ENCODE data around the gene OXNAD1. TPM values are rescaled to one million over a fixed set of nuclear protein-coding genes. Genes with fewer than 3 reads are reported as not detected.

OXNAD1 gene, protein sequence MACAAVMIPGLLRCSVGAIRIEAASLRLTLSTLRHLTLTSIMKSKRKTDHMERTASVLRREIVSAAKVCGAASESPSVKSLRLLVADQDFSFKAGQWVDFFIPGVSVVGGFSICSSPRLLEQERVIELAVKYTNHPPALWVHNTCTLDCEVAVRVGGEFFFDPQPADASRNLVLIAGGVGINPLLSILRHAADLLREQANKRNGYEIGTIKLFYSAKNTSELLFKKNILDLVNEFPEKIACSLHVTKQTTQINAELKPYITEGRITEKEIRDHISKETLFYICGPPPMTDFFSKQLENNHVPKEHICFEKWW
- 76.6 and 78.0 TPM in 2 replicates for total RNA-seq

DNA sequence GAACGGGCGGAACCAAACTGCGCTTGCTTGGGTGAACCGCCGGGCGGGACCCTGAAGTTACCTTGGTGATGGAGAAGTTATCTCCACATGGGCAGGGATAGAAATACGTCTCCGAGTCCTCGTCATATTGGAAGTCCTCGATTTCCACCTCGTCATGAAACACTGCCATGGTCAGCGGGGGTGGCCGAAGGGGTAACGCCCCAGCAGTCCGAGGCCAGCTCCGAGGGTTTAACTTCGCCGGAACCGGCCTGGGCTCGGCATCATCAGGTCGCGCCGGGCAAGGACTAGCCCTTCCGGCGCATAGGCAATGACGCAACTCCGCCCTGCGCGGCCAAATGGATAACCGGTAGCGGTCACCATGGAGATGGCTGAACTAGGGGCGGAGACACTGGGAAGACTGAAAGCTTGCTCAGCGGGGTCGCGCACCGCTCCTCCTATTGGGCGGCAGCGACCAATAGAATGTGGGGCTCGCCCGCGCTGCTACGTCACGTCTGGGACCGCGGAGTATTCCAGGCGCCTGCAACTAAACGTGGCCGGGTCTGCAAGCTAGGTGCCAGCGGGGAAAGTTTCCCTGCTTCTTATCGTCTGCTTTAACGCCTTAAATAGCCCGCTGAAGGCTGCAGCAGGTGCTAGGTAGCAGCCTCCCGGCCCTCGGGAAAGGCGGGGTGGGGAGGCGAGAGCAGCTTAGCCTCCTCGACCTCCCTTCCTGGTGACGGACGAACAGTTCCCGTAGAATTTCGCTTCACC lies at the start of gene OXNAD1, which contains the start of gene DPH3:
TSS of gene OXNAD1 (plus strand) at position 505 of the 747 bp plus-strand sequence. CDS start 5,741 bp downstream, outside the sequence.
TSS of gene DPH3 (minus strand) at position 236 of the 747 bp plus-strand sequence. CDS start at position 169, 67 bp downstream.
- intact Hi-C loops (cut with micrococcal nuclease) = loop anchor here (1.0 to 5.0 kb wide), 21 partner anchors 18 to 1614 kb away; partner anchors contain the start of genes BTD, CAPN7, CCDC174 and HACL1

DNA sequence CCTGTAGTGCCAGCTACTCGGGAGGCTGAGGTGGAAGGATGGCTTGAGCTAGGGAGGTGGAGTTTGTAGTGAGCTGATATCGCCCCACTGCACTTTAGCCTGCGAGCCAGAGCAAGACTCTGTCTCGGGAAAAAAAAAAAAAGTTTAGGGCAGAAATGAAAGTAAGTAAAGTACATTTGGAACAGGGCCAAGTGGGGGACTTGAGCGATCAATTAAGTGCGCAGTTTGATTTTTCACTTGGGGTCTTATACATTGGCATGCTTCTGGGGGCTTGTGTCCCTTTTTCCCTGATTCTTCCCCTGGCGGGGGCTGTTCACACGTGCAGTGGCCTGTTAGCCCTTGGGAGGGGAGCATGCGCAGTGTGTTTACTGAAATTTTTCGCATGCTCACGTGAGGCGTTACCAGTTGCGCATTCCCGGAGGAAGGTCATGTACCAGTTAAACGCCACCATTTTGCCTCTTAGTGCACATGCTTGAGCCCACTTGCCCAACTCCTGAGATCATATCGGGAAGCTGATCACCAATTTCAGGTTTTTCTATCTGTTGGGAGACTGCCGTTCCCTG lies 48.6 kb upstream of the OXNAD1 start:
- intact Hi-C loops (cut with micrococcal nuclease) = no loop called here

DNA sequence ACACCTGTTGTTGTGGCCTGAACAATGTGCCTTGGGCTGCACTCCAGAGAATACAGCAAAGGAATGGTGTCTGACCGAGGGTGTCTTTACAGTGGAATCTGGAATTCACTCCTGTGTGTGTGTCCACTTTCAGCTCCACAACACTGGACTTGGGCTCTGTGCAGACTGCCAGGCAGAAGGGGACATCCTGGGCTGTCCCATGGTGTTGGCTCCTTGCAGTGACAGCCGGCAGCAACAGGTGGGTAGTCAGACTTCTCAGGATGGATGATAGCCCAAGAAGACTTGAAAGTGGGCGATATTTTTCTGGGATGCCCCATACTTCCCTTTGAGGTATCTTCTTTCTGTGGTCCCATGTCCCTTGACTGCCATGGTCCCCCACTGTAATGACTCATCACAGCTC lies 45.2 kb upstream of the OXNAD1 start:
- intact Hi-C loops (cut with micrococcal nuclease) = no loop called here

DNA sequence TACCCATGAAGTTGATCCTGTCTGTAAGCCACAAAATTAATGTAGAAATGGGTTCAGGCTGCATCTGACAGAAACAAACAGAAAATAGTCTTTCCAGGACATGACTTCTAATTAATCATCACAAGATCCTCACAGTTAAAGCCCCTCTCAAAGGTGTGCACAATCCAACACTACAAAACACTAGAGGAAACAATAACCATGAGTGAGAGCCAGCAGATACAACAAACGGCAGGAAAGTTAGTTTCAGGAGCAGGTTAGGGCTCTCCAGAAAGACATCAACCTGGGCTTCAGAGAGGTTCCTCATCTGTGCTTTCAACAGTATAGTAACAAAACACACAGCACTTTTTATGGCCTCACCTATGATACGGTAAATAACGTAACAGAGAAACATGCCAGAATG lies 43.0 kb upstream of the OXNAD1 start:
- intact Hi-C loops (cut with micrococcal nuclease) = no loop called here

DNA sequence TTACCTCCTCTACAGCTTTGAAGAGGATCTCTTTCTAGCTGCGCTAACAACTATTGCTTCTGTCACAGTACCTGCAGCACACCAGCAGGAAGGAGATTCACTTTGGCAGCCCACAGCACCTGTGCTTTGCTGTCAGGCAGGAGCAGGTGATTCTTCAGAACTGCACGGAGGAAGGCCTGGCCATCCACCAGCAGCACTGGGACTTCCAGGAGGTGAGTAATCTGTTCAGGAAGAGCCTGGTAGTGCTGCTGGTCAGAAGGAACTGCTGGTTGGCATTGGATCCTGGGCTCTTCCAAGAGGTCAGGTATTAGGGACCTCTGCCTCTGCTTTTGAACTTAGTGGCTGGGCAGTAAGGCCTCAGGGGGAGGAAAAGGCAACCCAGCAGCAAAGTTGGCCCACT lies 42.5 kb upstream of the OXNAD1 start:
- intact Hi-C loops (cut with micrococcal nuclease) = no loop called here

DNA sequence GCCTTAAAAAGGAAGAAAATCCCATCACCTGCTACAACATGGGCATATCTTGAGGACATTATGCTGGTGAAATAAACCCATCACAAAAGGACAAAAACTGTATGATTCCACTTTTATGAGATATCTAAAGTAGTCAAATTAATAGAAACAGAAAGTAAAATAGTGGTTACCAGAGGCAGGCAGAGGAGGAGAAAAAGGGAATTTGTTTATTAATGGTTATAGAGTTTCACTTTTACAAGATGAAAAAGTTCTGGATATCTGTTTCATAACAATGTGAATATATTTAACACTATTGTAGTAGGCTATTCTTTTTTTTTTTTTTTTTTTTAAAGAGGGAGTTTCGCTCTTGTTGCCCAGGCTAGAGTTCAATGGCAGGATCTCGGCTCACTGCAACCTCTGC lies 40.7 kb upstream of the OXNAD1 start:
- intact Hi-C loops (cut with micrococcal nuclease) = no loop called here

DNA sequence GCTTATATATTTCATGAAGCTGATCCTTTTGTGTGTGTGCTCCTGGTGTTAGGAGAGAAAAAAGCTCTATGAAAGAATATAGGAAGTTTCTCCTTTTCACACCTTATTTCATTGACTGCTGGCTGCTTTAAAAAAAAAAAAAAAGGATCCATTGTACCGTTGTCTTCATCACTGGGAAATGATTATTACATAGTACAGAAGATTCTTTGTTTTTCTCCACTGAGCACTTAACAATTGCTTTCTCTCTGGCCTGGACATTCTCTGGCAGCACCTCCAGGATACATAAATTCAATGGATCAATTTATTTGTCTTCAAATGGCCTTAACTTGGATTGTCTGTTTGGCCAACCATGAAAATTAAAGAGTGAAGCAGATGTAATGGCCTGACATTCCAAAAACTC lies 37.4 kb upstream of the OXNAD1 start:
- intact Hi-C loops (cut with micrococcal nuclease) = no loop called here

DNA sequence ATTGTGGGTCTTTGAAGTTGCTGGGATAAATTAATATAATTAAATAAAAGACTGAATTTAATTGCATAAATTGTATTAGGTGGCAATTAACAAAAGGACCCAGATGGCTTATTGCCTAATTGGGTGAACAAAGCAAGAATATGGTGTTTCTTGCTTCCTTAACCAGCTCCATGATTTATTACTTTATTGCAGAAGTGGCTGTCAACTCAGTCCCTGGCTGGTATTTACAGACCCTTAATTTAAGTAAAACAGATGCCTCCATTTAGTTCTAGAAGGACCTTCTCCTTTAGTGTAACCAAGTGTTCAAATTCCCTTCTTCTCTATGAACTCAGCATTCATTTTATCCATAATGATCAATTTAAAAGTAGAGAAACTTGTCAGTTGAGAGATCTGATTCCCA lies 35.3 kb upstream of the OXNAD1 start:
- intact Hi-C loops (cut with micrococcal nuclease) = no loop called here

DNA sequence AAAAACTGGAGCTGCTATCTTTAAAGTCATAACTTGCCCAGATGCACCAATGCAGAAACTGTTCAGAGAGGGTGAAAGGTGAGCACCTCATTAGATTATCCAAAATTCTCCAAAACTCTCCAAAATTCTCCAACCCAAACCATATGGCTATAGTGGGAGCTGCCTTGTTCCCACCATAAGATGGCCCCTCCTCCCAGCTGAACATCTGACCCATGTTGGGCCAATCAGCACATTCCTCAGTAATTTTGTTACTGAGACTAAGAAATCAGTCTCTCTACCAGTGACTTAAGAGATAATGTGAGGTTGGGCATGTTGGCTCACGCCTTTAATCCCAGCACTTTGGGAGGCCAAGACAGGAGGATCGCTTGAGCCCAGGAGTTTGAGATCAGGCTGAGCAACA lies 33.0 kb upstream of the OXNAD1 start:
- intact Hi-C loops (cut with micrococcal nuclease) = no loop called here

DNA sequence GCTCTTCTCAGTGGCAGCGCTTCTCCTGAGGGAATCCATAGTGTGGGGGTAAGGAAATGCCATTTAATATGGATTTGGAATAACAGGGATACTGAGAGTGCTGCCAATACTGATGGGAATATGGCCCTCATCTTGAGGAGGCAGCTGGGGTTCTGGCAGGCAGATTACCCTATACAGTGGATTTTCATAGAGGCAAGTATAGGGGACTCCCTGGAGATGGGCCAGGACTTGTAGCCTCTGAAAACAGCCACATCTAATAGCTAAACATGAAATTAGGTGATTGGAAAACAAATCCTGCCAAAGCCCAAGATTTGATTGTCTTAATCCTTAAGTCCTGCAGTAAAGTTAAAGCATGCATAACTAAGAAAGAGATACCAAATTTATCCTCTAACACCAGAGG lies 31.2 kb upstream of the OXNAD1 start:
- intact Hi-C loops (cut with micrococcal nuclease) = no loop called here

DNA sequence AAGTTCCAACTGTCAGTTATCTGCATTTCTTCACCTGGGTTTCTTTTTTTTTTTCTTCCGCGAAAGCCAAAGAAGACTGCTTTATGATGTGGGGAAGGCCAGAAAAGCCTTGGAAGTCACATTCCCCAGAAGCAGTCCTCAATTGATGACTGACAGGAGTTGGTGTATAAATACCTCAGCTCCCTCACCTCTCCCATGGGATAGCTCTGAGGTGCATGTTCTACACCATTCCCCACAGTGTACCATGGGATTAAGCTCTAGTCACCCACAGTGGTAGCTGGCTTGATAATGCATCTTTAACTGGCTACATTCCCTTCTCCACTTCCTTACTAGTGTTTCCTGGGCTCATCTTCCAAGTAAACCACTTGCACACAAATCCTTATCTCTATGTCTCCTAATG lies 30.7 kb upstream of the OXNAD1 start:
- intact Hi-C loops (cut with micrococcal nuclease) = no loop called here

DNA sequence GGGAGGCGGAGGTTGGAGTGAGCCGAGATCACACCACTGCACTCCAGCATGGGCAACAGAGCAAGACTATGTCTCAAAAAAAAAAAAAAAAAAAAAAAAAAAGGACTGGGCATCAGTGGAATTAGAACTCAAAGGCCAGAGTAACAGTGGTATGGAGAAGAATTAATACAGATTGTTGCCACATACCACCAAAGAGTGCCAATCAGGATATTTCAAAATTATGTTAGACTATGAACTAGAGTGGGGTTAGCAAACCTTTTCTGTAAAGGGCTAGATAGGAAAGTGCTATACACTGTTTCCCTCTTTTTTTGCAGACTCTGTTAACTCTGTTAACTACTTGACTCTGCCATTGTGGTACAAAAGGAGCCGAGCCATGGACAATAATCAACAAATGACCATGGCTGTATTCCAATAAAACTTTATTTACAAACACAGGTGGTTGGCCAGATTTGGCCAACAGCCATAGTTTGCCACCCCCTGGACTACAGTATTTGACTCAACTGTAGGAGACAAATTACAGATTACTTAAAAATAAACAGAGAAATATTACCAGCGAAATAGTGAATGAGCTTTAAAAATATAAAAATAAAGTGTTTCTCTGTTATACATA lies 28.9 kb upstream of the OXNAD1 start:
- intact Hi-C loops (cut with micrococcal nuclease) = no loop called here

DNA sequence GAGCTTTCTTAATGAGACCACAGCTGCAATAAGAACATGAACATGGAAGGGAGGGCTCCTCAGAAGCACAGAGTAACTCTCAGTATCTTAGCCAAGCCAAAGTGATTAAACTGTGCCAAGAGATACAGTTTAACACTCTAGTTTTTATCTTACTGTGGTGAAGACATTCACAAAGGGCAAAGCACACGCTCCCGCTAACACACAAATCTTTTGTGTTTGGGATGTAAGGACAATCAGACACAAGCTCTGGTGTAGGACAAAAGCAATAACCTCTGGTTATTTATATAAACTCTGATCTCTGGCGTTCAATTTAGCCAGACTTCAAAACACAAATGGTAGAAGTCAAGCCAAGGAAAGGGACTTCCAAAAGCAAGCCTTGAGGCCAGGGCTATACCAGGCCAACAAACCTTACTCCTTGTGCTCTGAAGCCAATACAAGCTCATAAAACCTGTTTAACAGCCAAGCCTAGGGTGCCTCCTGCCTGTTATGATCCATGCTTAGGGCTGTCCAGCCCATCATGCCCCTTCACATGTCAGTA lies 28.1 kb upstream of the OXNAD1 start:
- intact Hi-C loops (cut with micrococcal nuclease) = no loop called here

DNA sequence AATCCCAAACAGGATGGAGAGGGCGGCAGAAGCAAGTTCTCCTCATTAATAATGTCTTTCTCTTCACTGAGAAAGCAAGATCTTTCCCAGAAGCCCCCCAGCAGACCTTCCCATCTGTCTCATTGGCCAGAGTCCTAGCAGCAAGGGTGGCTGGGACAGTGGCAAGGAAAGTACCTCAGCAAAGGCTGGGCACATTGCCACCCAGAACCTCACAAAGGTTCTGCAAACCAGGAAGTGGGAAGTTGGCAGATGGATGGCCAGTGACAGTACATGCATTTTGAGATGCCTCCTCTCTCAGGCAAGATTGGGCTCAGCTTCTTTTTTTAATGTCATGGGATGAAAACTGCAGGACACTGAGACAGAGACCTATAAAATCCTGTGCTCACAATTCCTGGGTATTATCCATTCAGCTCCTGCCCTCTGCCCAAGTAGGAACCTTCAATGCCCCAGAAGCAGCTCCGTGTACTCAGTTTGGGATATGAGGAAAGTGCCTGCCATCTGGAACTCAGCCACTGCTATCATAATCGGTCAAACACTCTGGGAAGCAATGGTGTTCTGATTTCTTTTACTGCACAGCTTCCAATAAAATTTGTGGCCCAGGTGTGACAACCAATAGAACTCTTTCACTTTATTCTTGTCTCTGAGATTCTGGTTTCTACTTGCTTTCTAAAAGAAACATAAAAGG lies 25.8 kb upstream of the OXNAD1 start:
- intact Hi-C loops (cut with micrococcal nuclease) = no loop called here

DNA sequence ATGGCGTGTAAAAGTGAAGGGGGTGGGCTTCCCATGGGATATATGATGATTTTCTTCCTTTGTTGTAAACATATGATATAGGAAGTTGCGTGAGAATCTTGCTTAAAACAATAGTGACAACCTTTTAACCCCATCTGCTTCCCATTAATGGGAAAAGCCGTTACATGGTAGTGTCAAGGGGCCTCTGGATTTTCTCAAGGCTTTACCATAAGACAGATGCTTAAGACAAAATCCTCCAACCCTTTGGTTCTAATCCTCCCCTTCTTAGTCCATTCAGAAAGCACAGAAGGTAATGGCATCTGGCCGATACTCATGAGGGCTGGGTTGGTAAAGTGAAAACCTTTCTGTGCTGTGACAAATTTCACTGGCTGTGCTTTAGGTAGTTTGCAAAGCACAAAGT lies 25.2 kb upstream of the OXNAD1 start:
- intact Hi-C loops (cut with micrococcal nuclease) = no loop called here

DNA sequence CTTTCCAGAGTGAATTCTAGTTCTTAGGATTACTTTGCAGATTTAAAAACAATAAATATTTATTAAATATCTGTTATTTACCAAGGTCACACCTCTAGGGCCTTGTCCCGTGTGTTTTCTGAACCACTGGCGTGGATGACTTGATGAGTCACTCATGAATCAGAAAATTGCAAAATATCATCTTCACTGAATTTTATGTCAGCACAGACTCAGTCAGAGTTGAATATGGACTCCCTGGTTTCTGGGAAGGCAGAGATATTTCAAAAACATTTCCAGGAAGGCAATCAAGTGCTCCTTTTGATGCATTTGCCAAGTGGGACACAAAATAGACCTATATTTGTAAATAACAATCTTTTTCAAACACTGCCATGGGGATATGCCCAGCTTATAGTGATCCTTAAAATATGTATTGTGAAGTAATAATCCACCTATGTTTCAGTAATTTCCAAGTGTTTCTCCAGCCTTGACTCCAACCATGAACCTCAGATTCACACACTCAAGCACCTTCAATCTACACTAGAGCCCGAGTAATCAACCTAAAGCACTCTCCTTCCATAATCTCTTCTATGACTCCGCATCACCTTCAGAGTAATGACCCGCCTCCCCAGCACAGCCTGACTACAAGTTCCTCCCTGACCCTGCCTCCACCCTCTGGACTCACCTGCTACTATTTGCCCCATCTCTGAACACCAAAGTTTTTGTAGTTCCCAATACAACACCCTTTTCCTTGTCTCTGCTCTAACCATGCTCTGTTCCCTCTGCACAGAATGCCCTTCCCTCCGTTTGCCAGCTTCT lies 24.6 kb upstream of the OXNAD1 start:
- intact Hi-C loops (cut with micrococcal nuclease) = no loop called here

DNA sequence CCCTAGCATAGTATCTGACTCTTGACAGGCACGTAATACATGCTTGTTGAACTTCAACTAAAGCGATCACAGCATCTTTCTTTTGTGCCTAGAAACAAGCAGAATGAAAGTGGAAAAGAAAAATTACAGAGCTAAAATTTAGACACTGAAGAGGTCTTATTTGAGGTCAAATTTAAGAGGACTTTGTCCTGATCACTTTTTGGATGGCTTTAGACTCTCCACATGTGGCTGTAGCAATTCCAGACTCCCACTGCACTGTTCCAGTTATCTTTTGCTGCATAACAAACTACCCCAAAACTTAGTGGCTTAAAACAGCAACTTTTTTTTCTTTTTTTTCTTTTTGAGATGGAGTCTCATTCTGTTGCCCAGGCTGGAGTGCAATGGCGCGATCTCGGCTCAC lies 23.8 kb upstream of the OXNAD1 start:
- intact Hi-C loops (cut with micrococcal nuclease) = no loop called here

DNA sequence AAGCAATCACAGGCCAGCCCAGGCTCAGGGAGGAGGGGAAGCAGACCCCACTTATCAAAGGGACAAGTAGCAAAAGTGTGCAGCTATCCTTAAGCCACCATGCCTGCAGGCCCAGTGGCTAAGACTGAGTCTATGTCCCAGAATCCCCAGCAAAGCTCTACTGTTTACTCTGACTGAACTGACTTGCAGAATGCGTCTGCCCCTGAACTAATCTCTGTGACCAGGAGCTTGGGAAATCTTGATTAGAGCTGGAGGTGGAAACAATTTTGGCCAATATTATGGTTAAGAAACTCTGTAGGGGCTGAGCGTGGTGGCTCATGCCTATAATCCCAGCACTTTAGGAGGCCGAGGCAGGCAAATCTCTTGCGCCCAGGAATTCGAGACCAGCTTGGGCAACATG lies 22.8 kb upstream of the OXNAD1 start:
- intact Hi-C loops (cut with micrococcal nuclease) = no loop called here

DNA sequence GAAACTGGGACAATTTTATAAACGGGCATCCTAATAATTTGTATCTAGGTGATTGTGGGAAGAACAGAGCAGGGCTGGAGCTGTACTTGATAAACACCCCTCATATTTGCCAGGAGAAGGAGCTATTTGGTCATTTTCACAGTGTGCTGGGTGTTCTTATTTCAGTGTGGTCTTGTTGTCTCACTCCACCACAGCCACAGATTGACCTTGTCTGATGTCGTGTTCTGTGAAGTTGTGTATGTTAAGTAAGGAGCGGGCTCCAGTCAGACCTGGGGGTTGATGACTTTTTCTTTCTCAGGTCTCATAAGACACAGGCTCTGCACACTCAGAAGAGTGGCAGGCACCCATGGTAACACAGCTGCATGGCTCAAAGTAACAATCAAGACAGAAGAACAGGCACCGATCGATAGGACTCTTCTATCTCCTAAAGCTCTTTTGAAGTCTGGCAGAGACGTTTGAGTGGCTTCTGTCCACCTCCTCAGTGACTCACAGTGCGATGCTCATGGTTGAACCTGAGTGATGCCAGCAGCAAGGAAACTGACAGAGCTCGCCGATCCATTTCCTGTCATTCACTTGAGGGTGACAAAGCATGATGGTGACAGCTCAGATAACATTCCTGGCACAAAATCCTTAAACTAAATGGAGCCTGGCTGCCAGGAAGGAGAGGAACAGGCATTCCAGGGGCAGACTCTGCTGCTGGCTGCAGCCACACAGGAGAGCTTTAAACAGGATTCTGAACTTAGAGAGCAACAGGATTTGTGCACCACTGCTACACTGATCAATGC lies 21.1 kb upstream of the OXNAD1 start:
- intact Hi-C loops (cut with micrococcal nuclease) = no loop called here

Measured in T-helper 1 cell treated with Interleukin-12 subunit alpha and Interleukin-12 subunit beta and Interleukin-4 antibody, amounts not matched to agents 30 ng/mL and 1 ng/mL, for 36 hours (primary cell).